ENCODE results near the gene ATP4A. TPM values are rescaled to one million over a fixed set of nuclear protein-coding genes. Genes with fewer than 3 reads are reported as not detected.
A peak's percentile ranks its signal among the peaks of the same experiment; 100 is the strongest.

The ATP4A gene
- total RNA-seq, 1 donor from 2014 or later, result 0.32 TPM

GRCh38 chr19:35545001-35545854, 18.2 kb downstream of the ATP4A start, which contains the start of gene TMEM147:
Gene TMEM147 (plus strand): TSS chr19:35545626. CDS start chr19:35545740, 114 bp downstream.
- Mint-ChIP-seq H3K27ac (ENCODE audit: unreplicated experiment) (peak within 1 kb of the TSS; percentile 57), H3K27me3 (ENCODE audit: unreplicated experiment) (peaks cover 6% of the 10 kb centered on the region), H3K9me3 (ENCODE audit: unreplicated experiment) (peaks cover 8% of the 10 kb centered on the region), H3K4me1 (ENCODE audit: low read depth, unreplicated experiment) (peaks cover 3% of the 10 kb centered on the region), H3K4me3 (ENCODE audit: unreplicated experiment) (peak within 1 kb of the TSS; percentile 92), H3K36me3 (ENCODE audit: unreplicated experiment) (no peaks in the 10 kb centered on the region)
- TF ChIP-seq, protein P1, sequence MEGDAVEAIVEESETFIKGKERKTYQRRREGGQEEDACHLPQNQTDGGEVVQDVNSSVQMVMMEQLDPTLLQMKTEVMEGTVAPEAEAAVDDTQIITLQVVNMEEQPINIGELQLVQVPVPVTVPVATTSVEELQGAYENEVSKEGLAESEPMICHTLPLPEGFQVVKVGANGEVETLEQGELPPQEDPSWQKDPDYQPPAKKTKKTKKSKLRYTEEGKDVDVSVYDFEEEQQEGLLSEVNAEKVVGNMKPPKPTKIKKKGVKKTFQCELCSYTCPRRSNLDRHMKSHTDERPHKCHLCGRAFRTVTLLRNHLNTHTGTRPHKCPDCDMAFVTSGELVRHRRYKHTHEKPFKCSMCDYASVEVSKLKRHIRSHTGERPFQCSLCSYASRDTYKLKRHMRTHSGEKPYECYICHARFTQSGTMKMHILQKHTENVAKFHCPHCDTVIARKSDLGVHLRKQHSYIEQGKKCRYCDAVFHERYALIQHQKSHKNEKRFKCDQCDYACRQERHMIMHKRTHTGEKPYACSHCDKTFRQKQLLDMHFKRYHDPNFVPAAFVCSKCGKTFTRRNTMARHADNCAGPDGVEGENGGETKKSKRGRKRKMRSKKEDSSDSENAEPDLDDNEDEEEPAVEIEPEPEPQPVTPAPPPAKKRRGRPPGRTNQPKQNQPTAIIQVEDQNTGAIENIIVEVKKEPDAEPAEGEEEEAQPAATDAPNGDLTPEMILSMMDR (IDR thresholded peaks at IDR 0.05; ENCODE audit: partially characterized antibody, unreplicated experiment), result no peak
- peak; percentile 95 for DNase-seq

GRCh38 chr19:35544110-35544802, 19.2 kb downstream of the ATP4A start:
- H3K36me3 Mint-ChIP-seq (ENCODE audit: unreplicated experiment), result no peaks in the 10 kb centered on the region

DNA sequence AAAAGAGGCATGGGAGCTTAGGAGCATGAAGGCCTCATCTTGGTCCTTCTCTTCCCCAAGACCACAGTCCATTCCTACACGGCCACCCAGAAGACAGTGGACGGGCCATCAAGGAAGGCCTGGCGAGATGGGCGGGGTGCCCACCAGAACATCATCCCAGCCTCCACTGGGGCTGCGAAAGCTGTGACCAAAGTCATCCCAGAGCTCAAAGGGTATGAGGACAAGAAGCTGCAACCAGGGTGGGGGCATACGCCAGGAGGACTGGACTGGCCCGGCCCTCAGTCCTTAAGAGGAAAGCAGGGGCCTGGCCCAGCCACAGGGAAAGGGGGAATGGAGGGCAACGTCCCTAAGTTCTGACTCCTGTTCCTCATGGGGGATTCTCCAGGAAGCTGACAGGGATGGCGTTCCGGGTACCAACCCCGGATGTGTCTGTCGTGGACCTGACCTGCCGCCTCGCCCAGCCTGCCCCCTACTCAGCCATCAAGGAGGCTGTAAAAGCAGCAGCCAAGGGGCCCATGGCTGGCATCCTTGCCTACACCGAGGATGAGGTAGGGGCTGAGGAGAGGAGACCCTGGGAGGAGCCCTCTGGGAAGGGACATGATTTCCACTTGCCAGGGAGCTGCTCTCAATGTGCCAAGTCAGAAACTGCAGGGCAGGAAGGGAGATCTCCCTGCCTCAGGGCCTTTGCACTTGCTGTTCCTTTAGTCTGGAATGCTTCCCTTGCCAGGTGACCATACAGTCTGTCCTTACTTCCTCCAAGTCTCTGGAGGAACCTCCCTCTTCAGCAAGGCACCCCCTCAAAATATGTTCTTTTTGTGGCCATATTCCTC, 20.0 kb downstream of the ATP4A start:
- TF ChIP-seq, protein P1 (IDR thresholded peaks at IDR 0.05; ENCODE audit: partially characterized antibody, unreplicated experiment), result no peak

More at GRCh38 chr19:35544110-35544802, 19.2 kb downstream of the ATP4A start:
- Mint-ChIP-seq H3K4me3 (ENCODE audit: unreplicated experiment) (peak overlapping the region; percentile 92), H3K27ac (ENCODE audit: unreplicated experiment) (peak overlapping the region; percentile 57), H3K27me3 (ENCODE audit: unreplicated experiment) (peaks cover 4% of the 10 kb centered on the region), H3K9me3 (ENCODE audit: unreplicated experiment) (peaks cover 7% of the 10 kb centered on the region), H3K4me1 (ENCODE audit: low read depth, unreplicated experiment) (peaks cover 3% of the 10 kb centered on the region)
- TF ChIP-seq, protein P1 (IDR thresholded peaks at IDR 0.05; ENCODE audit: partially characterized antibody, unreplicated experiment), result no peak
- DNase-seq, result no peak

DNA sequence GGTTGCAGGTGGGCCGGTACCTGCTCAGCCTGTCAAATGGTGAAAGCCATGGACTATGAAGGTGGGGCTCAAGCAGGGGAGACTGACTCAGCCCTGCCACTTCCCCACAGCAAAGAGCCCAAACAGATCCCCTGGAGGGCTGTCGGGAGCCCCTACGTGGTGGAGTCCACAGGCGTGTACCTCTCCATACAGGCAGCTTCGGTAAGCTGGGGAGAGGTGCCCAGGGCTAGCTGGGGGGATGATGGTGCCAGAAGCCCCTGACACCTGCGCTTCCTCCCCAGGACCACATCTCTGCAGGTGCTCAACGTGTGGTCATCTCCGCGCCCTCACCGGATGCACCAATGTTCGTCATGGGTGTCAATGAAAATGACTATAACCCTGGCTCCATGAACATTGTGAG, 21.2 kb downstream of the ATP4A start:
- Mint-ChIP-seq H3K4me1 (ENCODE audit: low read depth, unreplicated experiment) (peaks cover 3% of the 10 kb centered on the region), H3K4me3 (ENCODE audit: unreplicated experiment) (no peak overlapping the region), H3K27ac (ENCODE audit: unreplicated experiment) (no peak overlapping the region), H3K27me3 (ENCODE audit: unreplicated experiment) (peaks cover under 1% of the 10 kb centered on the region), H3K36me3 (ENCODE audit: unreplicated experiment) (no peaks in the 10 kb centered on the region), H3K9me3 (ENCODE audit: unreplicated experiment) (no peaks in the 10 kb centered on the region)
- TF ChIP-seq, protein P1 (IDR thresholded peaks at IDR 0.05; ENCODE audit: partially characterized antibody, unreplicated experiment), result no peak
- no peak for DNase-seq

More for the DNA sequence above, 20.0 kb downstream of the ATP4A start:
- DNase-seq, result no peak
- H3K27me3 Mint-ChIP-seq (ENCODE audit: unreplicated experiment), result no peaks in the 10 kb centered on the region
- H3K4me1 Mint-ChIP-seq (ENCODE audit: low read depth, unreplicated experiment), result peaks cover 3% of the 10 kb centered on the region
- H3K27ac Mint-ChIP-seq (ENCODE audit: unreplicated experiment), result no peak overlapping the region
- no peaks in the 10 kb centered on the region for H3K36me3 Mint-ChIP-seq (ENCODE audit: unreplicated experiment)
- peaks cover 2% of the 10 kb centered on the region for H3K9me3 Mint-ChIP-seq (ENCODE audit: unreplicated experiment)
- H3K4me3 Mint-ChIP-seq (ENCODE audit: unreplicated experiment), result no peak overlapping the region

Data from glutamatergic neuron (in vitro differentiated cells).